HUES64 (cell line): ENCODE data around the gene WWP2.

Experiments
- H3K27ac ChIP-seq: 2 replicates; pipeline ENCODE4 v1.7.0; 2013; ENCODE audit warnings: low read depth, low read length, inconsistent platforms
- H3K27me3 ChIP-seq: 2 replicates; pipeline ENCODE4 v1.6.1; 2013; ENCODE audit warnings: mild to moderate bottlenecking, low read length; ENCODE audit not compliant: insufficient read depth
- H3K36me3 ChIP-seq: 2 replicates; pipeline ENCODE4 v1.6.1; 2013; ENCODE audit warnings: mild to moderate bottlenecking, low read length; ENCODE audit not compliant: insufficient read depth
- H3K4me1 ChIP-seq: 2 replicates; pipeline ENCODE4 v1.6.1; 2013; ENCODE audit warnings: mild to moderate bottlenecking, low read length, moderate library complexity; ENCODE audit not compliant: insufficient read depth
- H3K4me3 ChIP-seq: 2 replicates; pipeline ENCODE4 v1.5.1; 2013; ENCODE audit warnings: mild to moderate bottlenecking, low read length, moderate library complexity
- H3K9ac ChIP-seq: 2 replicates; pipeline ENCODE4 v1.6.1; 2013; ENCODE audit warnings: mild to moderate bottlenecking, low read depth, low read length
- H3K9me3 ChIP-seq: 2 replicates; pipeline ENCODE4 v1.6.1; 2013; ENCODE audit warnings: low read depth, low read length; ENCODE audit not compliant: insufficient read depth
- WGBS: fragments of 150-250, 120-280 bp; methylation state at CpG from one replicate; pipeline ENCODE4 v1.1.7; 2013; ENCODE audit warnings: missing lambda C conversion rate; 5-methylcytosine and 5-hydroxymethylcytosine counted together

Gene WWP2

DNA sequence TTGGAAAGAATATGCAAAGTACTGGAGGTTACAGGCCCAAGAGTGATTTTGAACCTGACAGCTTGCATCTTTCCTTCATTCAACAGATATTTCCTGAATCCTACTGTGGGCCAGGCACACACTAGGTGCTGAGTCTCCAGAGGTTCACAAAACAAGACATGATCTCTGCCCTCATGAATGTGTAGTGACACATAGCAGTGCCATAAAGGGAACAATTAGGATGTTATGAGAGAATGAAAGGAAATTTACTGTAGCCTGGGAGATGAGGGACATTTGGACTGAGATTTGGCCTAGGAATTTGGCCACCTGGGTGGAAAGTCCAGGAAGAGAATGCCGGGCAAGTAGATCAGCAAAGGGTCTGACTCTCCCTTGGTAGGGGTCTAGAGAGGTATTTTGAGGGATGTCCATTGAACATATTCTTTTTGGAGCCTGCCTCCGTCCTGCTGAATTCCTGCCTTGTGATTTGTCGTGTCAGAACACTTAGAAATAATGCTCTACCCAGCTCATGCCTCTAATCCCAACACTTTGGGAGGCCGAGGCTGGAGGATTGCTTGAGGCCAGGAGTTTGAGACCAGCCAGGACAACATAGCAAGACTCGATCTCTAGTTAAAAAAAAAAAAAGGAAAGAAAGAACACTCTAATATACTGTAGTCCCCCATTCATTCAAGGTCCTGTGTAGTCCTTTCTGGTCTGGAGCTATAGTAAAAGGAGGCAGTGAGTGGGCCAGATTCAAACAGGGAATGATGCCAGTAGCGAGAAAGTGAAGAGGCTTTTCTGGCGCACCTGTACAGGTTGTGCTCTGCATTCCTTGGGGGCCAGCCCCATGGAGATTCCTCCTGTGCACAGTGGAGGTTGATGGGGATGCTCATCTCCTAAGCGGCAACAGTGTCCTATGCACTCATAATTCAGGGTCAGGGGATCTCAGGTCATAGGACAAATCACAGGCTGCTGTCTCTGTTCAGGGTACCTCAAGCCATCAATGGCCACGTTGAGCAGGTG, 98.4 kb downstream of the WWP2 start:
- Histone ChIP-seq H3K4me3 (no peak overlapping the region), H3K4me1 (no peaks in the 10 kb centered on the region), H3K27ac (no peak overlapping the region), H3K9ac (no peak overlapping the region), H3K27me3 (no peaks in the 10 kb centered on the region), H3K36me3 (no peaks in the 10 kb centered on the region), H3K9me3 (no peaks in the 10 kb centered on the region)
- WGBS: 91% methylated on average over 8 of the region's 9 CpGs

DNA sequence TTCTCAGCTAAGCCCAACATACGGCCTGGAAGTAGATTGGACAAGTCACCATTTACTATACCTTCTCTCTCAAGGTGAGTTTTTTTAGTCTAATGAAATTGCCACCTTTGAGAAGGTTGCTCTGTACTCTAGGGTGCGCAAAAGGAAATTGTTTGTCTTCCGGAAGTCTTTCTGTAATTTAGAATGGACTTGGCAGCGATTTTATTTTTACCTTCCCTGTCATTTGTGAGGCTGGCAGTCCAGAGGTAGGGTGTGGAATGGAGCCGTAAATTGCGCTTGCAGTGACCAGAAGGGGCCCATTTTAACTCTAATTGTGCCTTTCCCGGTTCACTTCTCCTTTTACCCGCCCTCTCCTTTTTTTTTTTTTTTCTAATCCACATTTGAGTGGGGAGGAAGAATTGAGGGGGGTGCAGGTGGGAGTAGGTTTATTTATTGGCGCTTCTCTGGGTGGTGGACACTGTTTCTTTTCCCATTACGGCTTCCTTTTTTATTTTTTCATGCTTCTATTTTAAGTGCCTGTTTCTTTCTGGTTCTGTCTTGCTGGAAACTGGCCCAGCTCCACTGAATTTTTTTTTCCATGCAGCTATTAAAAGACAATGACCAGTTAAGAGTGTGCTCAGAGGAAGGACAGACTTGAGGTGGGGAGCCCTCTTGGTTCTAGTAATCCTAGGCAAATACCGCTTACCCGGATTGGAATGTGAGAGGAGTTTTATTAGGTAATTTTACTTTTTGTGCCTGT, 99.3 kb downstream of the WWP2 start:
- H3K27me3 ChIP-seq: no peaks in the 10 kb centered on the region
- no peak overlapping the region for H3K4me3 ChIP-seq
- no peaks in the 10 kb centered on the region for H3K36me3 ChIP-seq
- H3K9ac ChIP-seq: no peak overlapping the region
- H3K4me1 ChIP-seq: no peaks in the 10 kb centered on the region
- H3K27ac ChIP-seq: no peak overlapping the region
- 93% methylated on average over 10 of the region's 12 CpGs for WGBS
- no peaks in the 10 kb centered on the region for H3K9me3 ChIP-seq

DNA sequence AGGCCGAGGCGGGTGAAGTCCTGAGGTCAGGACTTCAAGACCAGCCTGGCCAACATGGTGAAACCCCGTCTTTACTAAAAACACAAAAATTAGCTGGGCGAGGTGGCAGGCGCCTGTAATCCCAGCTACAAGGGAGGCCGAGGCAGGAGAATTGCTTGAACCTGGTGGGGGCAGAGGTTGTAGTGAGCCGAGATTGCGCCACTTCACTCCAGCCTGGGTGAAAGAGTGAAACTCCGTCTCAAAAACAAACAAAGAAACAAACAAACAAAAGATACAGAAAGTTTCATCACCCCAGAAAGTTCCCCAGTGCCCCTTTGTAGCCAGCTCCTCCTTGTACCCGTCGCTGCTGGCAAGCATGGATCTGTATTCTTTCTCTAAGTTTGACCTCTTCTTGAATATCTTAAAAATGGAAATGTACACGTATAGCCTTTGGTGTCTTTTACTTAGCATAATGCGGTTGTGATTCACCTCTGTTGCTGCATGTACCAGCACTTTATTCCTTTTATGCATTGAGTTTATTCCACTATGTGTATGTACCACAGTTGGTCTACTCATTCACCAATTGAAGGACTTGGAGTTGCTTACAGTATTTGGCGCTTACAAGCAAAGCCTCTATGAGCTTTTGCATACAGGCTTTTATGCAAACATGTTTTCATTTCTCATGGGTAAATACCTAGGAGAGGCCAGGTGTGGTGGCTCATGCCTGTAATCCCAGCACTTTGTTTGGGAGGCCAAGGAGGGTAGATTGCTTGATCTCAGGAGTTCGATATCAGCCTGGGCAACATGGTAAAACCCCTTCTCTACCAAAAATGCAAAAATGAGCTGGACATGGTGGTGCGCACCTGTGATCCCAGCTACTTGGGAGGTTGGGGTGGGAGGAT, 101.5 kb downstream of the WWP2 start:
- Histone ChIP-seq H3K9ac (no peak overlapping the region), H3K27ac (no peak overlapping the region), H3K9me3 (no peaks in the 10 kb centered on the region), H3K27me3 (no peaks in the 10 kb centered on the region), H3K4me1 (no peaks in the 10 kb centered on the region), H3K4me3 (no peak overlapping the region), H3K36me3 (no peaks in the 10 kb centered on the region)
- WGBS: 96% methylated on average over 16 of the region's 16 CpGs

DNA sequence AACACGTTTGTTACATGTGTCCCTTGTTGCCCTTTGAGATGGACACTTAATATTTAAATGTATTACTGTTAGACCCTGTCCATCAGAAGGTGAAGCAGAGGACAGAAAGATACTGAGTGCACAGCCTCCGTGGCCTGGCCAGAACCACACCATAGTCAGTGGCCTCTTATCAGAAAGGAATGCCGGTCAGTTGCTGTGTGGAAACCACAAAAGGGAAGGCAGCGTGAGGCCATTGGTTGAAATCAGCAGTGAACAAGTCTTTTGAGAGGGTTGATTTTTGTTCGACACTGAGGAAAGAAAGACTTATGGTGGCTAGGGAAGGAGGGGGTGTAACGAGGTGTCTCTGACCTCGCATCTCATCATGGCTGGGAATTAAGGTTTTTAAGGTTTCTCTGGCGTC, 103.6 kb downstream of the WWP2 start:
- Histone ChIP-seq H3K4me3 (no peak overlapping the region), H3K9ac (no peak overlapping the region), H3K27ac (no peak overlapping the region), H3K4me1 (no peaks in the 10 kb centered on the region), H3K9me3 (no peaks in the 10 kb centered on the region), H3K36me3 (no peaks in the 10 kb centered on the region), H3K27me3 (no peaks in the 10 kb centered on the region)
- WGBS: 80% methylated on average over 8 of the region's 8 CpGs

DNA sequence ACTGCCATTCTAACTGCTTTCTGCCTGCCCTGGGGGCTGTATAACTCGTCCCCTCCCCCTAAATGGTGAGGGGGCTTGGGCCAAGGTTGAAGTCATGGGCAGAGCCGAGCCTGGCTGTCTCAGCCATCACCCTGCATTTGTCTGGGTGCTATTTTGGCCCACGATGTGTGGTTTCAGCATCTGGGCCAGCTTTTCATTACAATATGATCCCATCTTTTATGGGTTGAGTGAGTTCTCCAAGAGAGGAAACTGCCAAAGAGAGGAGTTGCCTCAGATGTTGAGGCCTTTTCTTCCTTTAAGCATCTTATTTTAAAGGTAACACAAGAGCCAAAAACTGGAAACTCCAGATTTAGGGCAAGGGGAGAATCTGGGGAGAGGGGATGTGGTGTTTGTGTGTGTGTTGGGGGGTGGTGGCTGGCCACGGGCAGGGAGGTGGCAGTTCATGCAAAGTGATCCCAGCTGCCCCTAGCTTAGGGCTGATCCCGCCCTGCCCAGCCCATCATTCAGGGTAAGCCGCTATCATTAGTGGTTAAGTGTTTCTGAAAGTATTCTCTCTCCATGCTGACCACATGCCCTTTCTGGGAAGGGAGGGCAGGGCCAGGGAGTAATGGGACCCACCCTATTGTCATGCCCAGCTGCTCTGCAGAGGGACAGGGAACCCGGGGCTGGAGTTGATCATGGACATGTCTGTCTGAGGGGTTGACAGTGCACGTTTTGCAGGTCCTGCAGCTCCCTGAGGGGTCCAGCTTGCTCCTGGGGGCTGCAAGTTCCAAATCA, 105.8 kb downstream of the WWP2 start:
- no peak overlapping the region for H3K4me3 ChIP-seq
- no peak overlapping the region for H3K27ac ChIP-seq
- no peaks in the 10 kb centered on the region for H3K4me1 ChIP-seq
- H3K9ac ChIP-seq: no peak overlapping the region
- WGBS: 89% methylated on average over 8 of the region's 8 CpGs
- H3K9me3 ChIP-seq: no peaks in the 10 kb centered on the region
- no peaks in the 10 kb centered on the region for H3K27me3 ChIP-seq
- H3K36me3 ChIP-seq: peaks cover 12% of the 10 kb centered on the region; the same call in 1 of the 2 replicates

DNA sequence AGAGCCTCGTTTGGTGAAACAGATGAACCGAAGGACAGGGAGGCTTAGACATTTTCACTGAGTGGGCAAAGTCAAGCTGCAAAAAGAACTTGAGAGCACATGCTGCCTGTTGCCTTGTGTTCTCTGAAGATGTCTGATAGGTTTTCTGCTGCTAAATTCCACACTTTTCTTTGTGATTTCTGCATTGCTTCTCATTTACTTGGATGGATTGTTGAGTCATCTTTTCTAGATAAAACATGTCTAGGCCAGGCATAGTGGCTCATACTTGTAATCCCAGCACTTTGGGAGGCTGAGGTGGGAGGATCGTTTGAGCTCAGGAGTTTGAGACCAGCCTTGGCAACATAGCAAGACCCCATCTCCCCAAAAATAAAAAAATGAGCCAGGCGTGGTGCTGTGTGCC, 108.6 kb downstream of the WWP2 start:
- Histone ChIP-seq H3K9me3 (no peaks in the 10 kb centered on the region), H3K27ac (no peak overlapping the region), H3K4me3 (no peak overlapping the region), H3K36me3 (peaks cover 15% of the 10 kb centered on the region; the same call in 1 of the 2 replicates), H3K9ac (no peak overlapping the region), H3K27me3 (no peaks in the 10 kb centered on the region), H3K4me1 (no peaks in the 10 kb centered on the region)
- WGBS: 93% methylated on average over 4 of the region's 4 CpGs

DNA sequence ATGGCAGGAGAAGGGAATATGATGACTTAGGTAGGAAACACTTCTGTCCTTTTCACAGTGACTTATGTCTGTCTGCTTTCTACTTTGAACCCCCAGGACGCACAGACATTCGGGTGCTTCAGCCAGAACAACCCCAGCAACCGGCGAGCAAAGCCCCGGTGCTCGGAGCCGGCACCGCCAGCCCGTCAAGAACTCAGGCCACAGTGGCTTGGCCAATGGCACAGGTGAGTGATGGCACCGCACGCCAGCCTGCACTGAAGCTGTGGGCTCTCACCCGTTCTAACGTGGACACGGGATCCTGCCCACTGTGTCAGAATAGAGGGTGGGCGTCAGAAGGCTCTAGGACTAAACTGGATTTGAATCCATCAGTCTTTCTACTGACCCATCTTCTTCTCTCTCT, 109.6 kb downstream of the WWP2 start:
- peaks cover 4% of the 10 kb centered on the region; the same call in 1 of the 2 replicates for H3K9me3 ChIP-seq
- no peak overlapping the region for H3K27ac ChIP-seq
- no peaks in the 10 kb centered on the region for H3K4me1 ChIP-seq
- no peak overlapping the region for H3K4me3 ChIP-seq
- peaks cover 16% of the 10 kb centered on the region; the same call in 1 of the 2 replicates for H3K36me3 ChIP-seq
- H3K27me3 ChIP-seq: no peaks in the 10 kb centered on the region
- H3K9ac ChIP-seq: no peak overlapping the region
- 97% methylated on average over 15 of the region's 15 CpGs for WGBS

DNA sequence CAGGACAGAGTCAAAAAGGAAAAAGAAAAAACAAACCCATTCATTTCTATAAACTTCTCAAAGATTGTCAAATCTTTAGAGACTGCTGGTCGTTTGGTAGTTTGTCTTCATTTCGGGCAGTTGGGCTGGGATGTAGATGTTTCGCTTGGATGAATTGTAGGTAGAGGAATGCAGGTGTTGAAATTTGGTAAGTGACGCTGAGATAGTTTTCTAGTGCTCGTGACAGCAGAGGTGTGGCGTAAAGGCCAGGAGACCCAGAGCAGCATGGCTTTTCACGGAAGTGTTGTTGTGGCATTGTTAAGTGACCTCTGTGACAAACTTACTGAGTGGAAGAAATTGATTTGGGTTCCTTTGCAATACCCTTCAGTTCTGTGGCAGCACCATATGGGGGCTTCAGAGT, 110.8 kb downstream of the WWP2 start:
- H3K9me3 ChIP-seq: peaks cover 9% of the 10 kb centered on the region; the same call in 1 of the 2 replicates
- no peaks in the 10 kb centered on the region for H3K27me3 ChIP-seq
- no peaks in the 10 kb centered on the region for H3K4me1 ChIP-seq
- 94% methylated on average over 7 of the region's 7 CpGs for WGBS
- H3K36me3 ChIP-seq: peaks cover 24% of the 10 kb centered on the region; the same call in 1 of the 2 replicates
- no peak overlapping the region for H3K27ac ChIP-seq
- no peak overlapping the region for H3K4me3 ChIP-seq
- H3K9ac ChIP-seq: no peak overlapping the region

DNA sequence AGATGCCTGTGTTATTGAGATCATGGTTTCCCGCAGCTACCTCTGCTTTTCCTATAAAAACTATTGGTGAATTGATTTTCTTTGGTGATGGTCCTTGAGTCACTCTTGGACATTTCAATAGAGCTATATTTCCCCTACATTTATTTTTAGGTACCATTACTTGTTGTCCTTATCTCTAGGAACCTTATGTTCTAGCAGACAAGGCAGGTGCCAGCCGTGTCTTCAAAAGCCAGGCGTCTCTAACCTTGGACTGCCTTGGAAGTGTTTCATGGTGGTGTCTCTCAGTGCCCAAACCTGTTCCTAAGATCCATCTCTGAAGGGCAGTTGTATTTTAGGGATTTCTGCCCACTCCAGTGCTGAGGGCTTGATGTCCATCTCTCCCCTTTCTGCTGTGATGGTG, 111.7 kb downstream of the WWP2 start:
- WGBS: 98% methylated on average over 3 of the region's 3 CpGs
- no peak overlapping the region for H3K4me3 ChIP-seq
- H3K9me3 ChIP-seq: peaks cover 9% of the 10 kb centered on the region; the same call in 1 of the 2 replicates
- no peak overlapping the region for H3K27ac ChIP-seq
- peaks cover 26% of the 10 kb centered on the region; the same call in 1 of the 2 replicates for H3K36me3 ChIP-seq
- H3K4me1 ChIP-seq: no peaks in the 10 kb centered on the region
- no peaks in the 10 kb centered on the region for H3K27me3 ChIP-seq
- no peak overlapping the region for H3K9ac ChIP-seq

DNA sequence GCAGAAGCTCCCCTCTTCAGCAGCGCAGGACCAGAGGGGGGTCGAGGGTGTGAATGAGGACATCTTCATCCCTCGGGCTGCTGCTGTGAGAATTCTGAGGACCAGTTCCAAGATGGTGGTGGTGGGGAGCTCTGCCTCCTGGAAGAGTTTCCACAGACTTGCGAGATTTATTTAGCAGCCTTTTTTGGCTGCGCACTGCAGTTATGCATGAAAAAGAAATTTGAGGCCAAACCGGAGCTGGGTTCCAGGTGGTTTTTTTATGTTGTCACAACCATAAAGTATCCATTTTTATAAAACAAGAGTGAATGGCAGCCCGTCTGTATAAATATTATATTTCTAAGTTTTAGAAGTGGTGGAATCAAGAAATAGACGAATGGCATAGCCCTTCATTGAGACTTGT, 112.1 kb downstream of the WWP2 start:
- WGBS: 83% methylated on average over 8 of the region's 8 CpGs
- no peak overlapping the region for H3K9ac ChIP-seq
- no peaks in the 10 kb centered on the region for H3K4me1 ChIP-seq
- H3K9me3 ChIP-seq: peaks cover 9% of the 10 kb centered on the region; the same call in 1 of the 2 replicates
- H3K27me3 ChIP-seq: no peaks in the 10 kb centered on the region
- peaks cover 26% of the 10 kb centered on the region; the same call in 1 of the 2 replicates for H3K36me3 ChIP-seq
- no peak overlapping the region for H3K27ac ChIP-seq
- H3K4me3 ChIP-seq: no peak overlapping the region
